GM19324 (cell line): Measurements from ENCODE around the gene MACO1.
"Not testable (repeated sequence)": the region's sequence is repeated elsewhere in the genome, so short reads cannot be mapped to it uniquely, and the experiment has no call there.

ENCODE experiments used
- ATAC-seq: cut with Tn5 transposase; IDR thresholded peaks from one replicate; pipeline ENCODE4 v1.9.1; 2021; ENCODE audit warnings: mild to moderate bottlenecking, moderate library complexity; ENCODE audit not compliant: unreplicated experiment, low FRiP score

Gene MACO1

GRCh38 chr1:25484533-25484932 is 53.8 kb downstream of the MACO1 start:
- ATAC-seq: no peak

DNA sequence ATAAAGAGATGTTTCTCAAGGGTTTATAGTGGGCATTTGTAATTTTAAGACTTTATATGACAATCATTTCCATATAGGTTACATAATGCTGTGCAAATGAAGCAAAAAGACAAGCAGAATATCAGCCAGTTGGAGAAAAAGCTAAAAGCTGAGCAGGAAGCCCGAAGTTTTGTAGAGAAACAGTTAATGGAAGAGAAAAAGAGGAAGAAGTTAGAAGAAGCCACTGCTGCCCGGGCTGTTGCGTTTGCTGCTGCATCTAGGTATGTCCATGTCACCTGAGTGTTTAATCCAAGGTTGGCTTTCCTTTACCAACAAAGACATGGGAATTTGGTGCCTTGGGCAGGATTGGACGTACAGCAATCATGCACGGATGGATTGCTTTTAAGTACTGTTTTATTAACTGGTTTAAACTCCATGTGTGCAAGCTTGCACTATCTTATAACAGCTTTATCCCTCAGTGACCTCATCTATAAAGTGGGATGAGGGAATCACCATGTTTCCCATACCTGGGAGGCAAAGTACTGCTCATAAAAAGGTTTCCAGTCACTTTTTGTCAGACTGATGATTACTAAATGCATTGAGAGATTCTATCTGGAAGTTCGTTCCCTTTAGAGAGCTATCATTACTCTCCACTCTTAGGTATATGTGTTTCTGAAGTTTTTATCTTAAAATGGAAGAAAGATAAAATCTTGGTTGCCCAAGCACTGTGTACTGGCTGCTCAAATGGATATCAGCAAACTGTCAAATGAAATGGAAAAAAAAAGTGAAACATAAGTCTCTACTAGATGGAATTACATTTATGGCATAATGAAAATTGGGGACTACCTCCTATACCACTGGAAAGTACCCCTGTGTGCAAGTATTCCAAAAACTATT is 55.1 kb downstream of the MACO1 start:
- no peak for ATAC-seq

- ATAC-seq: no peak
Observed at GRCh38 chr1:25486602-25487001, 55.9 kb downstream of the MACO1 start.

GRCh38 chr1:25487628-25488027 is 56.9 kb downstream of the MACO1 start:
- no peak for ATAC-seq

- ATAC-seq: no peak
Observed at GRCh38 chr1:25492323-25492722, 61.6 kb downstream of the MACO1 start.

- no peak for ATAC-seq
Observed at GRCh38 chr1:25494952-25495351, 64.3 kb downstream of the MACO1 start.

GRCh38 chr1:25500694-25501093 is 70.0 kb downstream of the MACO1 start:
- ATAC-seq: no peak

DNA sequence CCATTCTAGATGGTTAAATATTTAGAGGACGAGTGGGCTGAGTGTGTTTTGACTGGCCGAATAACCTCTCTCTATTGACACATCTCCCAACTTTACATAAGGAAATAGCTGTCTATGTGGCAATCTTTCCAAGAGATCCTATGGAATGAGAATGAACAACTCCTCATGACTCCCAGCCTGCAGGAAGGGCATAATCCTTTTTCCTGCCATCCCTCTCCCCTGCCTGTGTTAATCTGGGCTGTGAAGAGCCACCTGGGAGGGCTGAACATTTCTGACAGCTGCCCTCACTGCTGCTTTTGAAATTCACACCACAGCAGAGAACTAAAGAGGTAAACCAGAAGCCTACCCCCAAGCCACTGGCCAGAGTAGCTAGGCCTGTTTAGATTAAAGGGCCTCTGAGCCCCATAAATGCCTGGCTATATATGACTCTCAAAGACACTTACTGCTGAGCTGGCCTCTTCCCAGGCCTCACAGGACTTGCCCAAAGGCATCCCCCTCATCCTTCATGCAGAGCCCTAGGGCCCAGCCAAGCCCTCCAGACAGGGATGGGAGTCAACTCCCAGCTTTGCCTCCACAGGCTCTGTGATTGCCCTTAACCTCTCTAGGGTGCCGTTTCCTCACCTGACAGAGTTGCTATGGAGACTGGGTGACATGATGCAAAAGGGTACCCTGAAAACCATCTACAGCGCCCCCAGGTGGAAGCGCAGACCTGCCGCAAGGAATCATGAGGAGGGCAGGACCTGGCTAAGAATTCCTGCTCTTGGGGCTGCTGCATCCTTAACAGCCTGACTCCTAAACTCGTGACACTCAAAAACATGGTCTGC is 70.8 kb downstream of the MACO1 start:
- ATAC-seq: no peak

- no peak for ATAC-seq
Observed at GRCh38 chr1:25502957-25503356, 72.3 kb downstream of the MACO1 start.

- no peak for ATAC-seq
Observed at GRCh38 chr1:25503551-25504426, 73.1 kb downstream of the MACO1 start.

GRCh38 chr1:25504706-25505595 is 74.3 kb downstream of the MACO1 start:
- ATAC-seq: no peak

DNA sequence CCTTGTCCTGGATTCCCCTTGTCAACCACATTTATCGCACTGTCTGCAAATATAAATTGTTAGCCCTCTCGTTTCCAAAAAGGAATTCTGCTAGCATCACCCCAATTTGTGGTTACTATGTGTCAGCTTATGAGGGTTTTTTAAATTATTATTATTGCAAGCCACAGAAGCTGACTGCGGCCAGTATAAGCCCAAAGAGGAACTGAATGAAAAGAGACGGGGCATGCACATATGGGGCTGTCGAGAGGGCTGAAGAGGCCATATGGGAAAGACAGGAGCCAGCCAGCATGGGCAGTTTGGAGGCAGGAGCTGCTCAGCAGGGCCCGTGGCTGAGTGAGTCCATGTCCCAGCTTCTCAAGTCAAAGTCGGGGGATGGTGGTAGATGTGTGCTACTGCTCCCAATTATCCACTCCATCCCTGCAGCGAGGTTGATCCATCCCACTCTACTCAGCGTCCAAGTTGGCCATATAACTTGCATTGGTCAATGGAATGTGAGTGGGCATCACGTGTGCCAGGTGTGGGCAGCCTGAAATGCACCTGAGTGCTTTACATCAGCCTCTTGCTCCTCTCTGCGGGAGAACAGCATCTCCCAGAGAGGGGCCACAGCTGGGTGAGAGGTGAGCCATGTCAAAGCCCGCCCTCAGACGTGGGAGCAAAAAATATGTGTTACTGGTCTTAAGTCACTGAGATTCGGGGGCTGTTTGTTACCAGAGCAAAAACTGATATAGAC is 75.1 kb downstream of the MACO1 start:
- no peak for ATAC-seq

GRCh38 chr1:25506566-25507463 is 76.1 kb downstream of the MACO1 start:
- not testable (repeated sequence) for ATAC-seq

DNA sequence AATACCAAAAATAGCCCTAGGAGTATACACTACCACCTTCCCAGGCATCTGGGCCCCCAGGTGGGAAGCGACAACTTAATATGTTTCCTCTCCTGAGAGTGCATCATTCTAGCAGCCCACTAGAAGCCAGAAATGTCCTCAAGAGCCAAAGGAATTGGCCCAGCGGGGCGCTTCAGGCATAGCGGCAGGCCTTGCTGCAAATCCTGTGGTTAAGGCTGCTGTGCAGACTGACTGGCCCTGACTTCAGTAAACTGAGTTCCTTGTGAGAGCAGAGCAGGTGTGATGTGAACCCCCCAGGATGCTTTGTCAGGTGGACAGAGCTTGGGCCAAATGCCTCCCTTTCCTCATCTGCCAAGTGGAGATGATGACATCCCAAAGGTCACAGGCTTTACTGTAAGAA is 83.0 kb downstream of the MACO1 start:
- no peak for ATAC-seq

DNA sequence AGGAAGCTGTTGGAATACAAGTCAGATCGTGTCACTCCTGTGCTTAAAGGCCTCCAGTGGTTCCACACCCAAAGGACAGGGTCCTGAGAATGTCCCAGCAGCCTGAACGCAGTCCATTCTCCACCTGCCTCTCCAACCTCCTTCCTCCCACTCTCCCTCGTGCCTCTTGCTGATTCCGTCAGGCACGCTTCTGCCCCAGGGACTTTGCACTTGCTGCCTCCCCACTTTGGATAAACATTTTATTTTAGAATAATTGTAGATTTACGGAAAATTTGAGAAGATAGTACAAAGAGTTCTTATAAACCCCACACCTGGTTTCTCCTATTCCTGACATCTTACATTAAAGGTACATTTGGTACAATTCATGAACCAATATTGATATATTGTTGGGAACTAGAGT is 84.3 kb downstream of the MACO1 start:
- no peak for ATAC-seq

DNA sequence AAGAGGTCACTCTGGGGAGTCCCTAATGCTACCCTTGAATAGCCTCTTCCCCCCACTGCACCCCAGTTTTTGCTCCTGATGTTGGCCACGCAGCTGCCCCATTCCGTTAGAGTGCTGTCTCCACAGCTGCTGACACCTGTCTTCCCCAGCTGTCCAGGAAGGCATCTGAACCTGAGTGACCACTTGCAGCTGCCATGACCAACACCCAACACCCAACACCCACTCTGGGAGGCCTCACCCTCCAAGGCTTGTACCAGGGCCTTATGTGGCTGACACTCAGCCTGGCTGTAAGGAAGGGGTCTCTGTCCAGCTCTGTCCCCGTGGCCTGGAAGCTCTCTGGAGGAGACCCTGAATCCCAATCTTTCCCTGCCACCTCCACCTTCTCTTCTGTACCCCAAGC is 86.0 kb downstream of the MACO1 start:
- ATAC-seq: no peak

- no peak for ATAC-seq
Observed at GRCh38 chr1:25517476-25518394, 87.0 kb downstream of the MACO1 start.
